Rectal smooth muscle tissue (tissue), 1 donor: ENCODE results near the gene WWOX.

Source experiments
- H3K27ac ChIP-seq: one replicate; pipeline ENCODE4 v1.7.0; 2013; ENCODE audit warnings: low read depth, low read length, inconsistent platforms
- H3K27me3 ChIP-seq: one replicate; pipeline ENCODE4 v1.7.0; 2013; ENCODE audit warnings: low read length; ENCODE audit not compliant: control insufficient read depth, insufficient read depth
- H3K36me3 ChIP-seq: one replicate; pipeline ENCODE4 v1.7.0; 2013; ENCODE audit warnings: low read length; ENCODE audit not compliant: control insufficient read depth, insufficient read depth
- H3K4me1 ChIP-seq: one replicate; pipeline ENCODE4 v1.7.0; 2013; ENCODE audit warnings: low read length; ENCODE audit not compliant: control insufficient read depth, insufficient read depth
- H3K4me3 ChIP-seq: one replicate; pipeline ENCODE4 v1.7.0; 2013; ENCODE audit warnings: low read length
- H3K9ac ChIP-seq: one replicate; pipeline ENCODE4 v1.7.0; 2013; ENCODE audit warnings: low read length

The WWOX gene

GRCh38 chr16:78821335-78821734 is 721.9 kb downstream of the WWOX start:
- Histone ChIP-seq H3K27me3 (no peaks in the 10 kb centered on the region), H3K27ac (no peak overlapping the region), H3K4me1 (peaks cover 14% of the 10 kb centered on the region), H3K9ac (no peak overlapping the region), H3K36me3 (no peaks in the 10 kb centered on the region), H3K4me3 (no peak overlapping the region)

GRCh38 chr16:78822509-78822908 is 723.1 kb downstream of the WWOX start:
- no peak overlapping the region for H3K4me3 ChIP-seq
- H3K9ac ChIP-seq: no peak overlapping the region
- no peaks in the 10 kb centered on the region for H3K36me3 ChIP-seq
- peaks cover 6% of the 10 kb centered on the region for H3K4me1 ChIP-seq
- no peak overlapping the region for H3K27ac ChIP-seq
- H3K27me3 ChIP-seq: no peaks in the 10 kb centered on the region

DNA sequence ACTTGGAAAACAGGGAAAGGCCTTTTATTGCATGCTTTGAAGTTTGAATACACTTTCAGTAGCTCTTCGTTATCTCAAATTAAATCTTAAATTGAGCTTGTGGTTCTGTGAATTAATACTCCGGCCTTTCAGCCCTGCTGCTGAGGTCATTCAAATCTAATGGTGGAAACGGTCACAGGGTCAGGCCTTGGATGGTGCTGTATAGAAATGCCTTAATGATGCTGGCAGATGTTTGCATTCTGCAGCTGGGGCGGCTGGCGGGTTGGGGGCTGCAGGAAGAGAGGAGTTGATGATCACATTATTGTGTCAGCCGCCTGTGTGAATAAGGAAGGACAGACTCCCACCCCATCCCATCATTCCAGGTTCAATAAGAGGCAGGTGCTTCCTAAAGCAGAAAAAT is 723.6 kb downstream of the WWOX start:
- Histone ChIP-seq H3K4me3 (no peak overlapping the region), H3K4me1 (peaks cover under 1% of the 10 kb centered on the region), H3K36me3 (no peaks in the 10 kb centered on the region), H3K27ac (no peak overlapping the region), H3K9ac (no peak overlapping the region), H3K27me3 (no peaks in the 10 kb centered on the region)

DNA sequence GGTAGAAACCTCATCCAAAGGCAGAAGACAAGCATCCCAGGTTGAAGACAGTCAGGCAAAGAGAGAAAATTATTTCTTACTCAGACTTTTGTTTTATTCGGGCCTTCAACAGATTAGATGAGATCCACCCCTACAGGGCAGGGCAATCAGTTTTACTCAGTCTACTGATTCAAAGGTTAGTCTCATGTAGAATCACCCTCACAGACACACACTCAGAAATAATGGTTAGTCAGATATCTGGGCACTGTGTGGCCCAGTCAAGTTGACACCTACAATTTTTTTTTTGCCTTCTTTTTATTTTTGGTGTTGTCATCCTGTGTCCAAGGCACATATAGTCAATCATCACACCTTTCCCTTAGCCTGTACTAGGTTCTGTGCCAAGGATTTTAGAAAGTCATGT is 729.8 kb downstream of the WWOX start:
- Histone ChIP-seq H3K36me3 (no peaks in the 10 kb centered on the region), H3K27me3 (no peaks in the 10 kb centered on the region), H3K27ac (no peak overlapping the region), H3K4me3 (no peak overlapping the region), H3K9ac (no peak overlapping the region), H3K4me1 (no peaks in the 10 kb centered on the region)

- H3K9ac ChIP-seq: no peak overlapping the region
- no peaks in the 10 kb centered on the region for H3K36me3 ChIP-seq
- H3K4me3 ChIP-seq: no peak overlapping the region
- no peaks in the 10 kb centered on the region for H3K27me3 ChIP-seq
- H3K4me1 ChIP-seq: no peaks in the 10 kb centered on the region
- no peak overlapping the region for H3K27ac ChIP-seq
Measured at GRCh38 chr16:78830599-78830998, 731.1 kb downstream of the WWOX start.

- H3K4me1 ChIP-seq: no peaks in the 10 kb centered on the region
- no peaks in the 10 kb centered on the region for H3K36me3 ChIP-seq
- H3K9ac ChIP-seq: no peak overlapping the region
- H3K27ac ChIP-seq: no peak overlapping the region
- no peak overlapping the region for H3K4me3 ChIP-seq
- H3K27me3 ChIP-seq: no peaks in the 10 kb centered on the region
Measured at GRCh38 chr16:78832100-78832499, 732.6 kb downstream of the WWOX start.

DNA sequence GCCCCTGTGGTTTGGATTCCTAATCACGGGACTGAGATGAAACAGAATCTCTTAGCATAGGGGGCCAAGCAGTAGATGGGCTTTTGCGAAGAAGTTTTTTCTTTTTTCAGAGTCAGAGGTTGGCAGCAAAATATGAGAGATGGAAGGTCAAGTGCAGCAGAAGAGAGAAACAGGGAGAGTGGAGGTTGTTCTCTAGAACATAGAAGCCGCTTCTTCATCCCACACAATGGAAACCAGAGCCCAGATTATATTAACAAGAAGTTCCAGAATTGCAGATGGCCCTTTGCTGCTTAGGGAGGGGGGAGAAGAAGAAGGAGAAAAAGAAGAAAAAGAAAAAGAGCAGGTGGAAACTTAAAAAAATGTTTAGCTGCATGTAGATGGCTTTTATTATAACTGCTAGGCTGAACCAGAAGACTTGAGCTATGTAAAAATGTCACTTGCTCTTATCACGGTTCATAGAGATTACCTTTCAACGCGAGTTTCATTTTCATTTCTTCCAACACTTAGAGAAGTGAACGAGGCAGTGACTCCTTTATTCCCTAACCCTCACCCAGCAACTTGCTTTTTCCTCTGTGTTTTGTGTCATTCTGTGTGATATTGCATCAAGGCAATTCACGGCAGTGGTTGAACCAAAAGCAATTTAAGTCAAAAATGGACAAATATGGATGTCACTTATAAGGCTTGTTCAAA is 737.5 kb downstream of the WWOX start:
- H3K9ac ChIP-seq: no peak overlapping the region
- H3K36me3 ChIP-seq: no peaks in the 10 kb centered on the region
- H3K4me3 ChIP-seq: no peak overlapping the region

GRCh38 chr16:78837706-78838105 is 738.3 kb downstream of the WWOX start:
- H3K9ac ChIP-seq: no peak overlapping the region
- H3K27me3 ChIP-seq: no peaks in the 10 kb centered on the region
- H3K36me3 ChIP-seq: no peaks in the 10 kb centered on the region
- no peak overlapping the region for H3K4me3 ChIP-seq
- no peak overlapping the region for H3K27ac ChIP-seq
- H3K4me1 ChIP-seq: no peaks in the 10 kb centered on the region

More for the DNA sequence above, 737.5 kb downstream of the WWOX start:
- no peaks in the 10 kb centered on the region for H3K4me1 ChIP-seq
- no peaks in the 10 kb centered on the region for H3K27me3 ChIP-seq
- H3K27ac ChIP-seq: no peak overlapping the region

GRCh38 chr16:78838276-78838675 is 738.8 kb downstream of the WWOX start:
- Histone ChIP-seq H3K4me1 (peaks cover 2% of the 10 kb centered on the region), H3K27me3 (no peaks in the 10 kb centered on the region)

DNA sequence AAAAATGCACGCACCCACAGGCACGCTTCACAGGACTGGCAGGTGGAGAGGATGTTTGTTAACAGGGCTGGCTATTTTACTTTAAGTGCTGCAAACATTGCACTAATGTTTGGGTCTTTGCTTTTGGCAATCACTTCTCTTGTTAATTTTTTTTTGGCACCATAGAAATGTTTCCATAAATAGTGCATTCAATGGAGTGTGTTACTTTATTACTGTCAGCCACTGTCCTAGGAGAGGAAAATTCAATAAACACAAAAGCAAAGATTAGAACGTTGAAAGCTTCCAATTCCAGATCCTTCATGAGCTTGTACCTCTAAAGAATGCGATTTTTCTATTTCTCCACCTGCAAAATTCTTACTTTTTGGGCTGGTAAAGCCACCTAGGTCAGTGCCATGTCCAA is 743.5 kb downstream of the WWOX start:
- Histone ChIP-seq H3K4me1 (peaks cover 10% of the 10 kb centered on the region), H3K27ac (no peak overlapping the region), H3K27me3 (no peaks in the 10 kb centered on the region), H3K4me3 (no peak overlapping the region), H3K36me3 (no peaks in the 10 kb centered on the region), H3K9ac (no peak overlapping the region)

More at GRCh38 chr16:78838276-78838675, 738.8 kb downstream of the WWOX start:
- Histone ChIP-seq H3K27ac (no peak overlapping the region), H3K36me3 (no peaks in the 10 kb centered on the region), H3K9ac (no peak overlapping the region), H3K4me3 (no peak overlapping the region)

- Histone ChIP-seq H3K9ac (no peak overlapping the region), H3K4me1 (peaks cover 10% of the 10 kb centered on the region), H3K36me3 (no peaks in the 10 kb centered on the region), H3K27ac (no peak overlapping the region), H3K4me3 (no peak overlapping the region), H3K27me3 (no peaks in the 10 kb centered on the region)
Measured at GRCh38 chr16:78843978-78844377, 744.5 kb downstream of the WWOX start.

DNA sequence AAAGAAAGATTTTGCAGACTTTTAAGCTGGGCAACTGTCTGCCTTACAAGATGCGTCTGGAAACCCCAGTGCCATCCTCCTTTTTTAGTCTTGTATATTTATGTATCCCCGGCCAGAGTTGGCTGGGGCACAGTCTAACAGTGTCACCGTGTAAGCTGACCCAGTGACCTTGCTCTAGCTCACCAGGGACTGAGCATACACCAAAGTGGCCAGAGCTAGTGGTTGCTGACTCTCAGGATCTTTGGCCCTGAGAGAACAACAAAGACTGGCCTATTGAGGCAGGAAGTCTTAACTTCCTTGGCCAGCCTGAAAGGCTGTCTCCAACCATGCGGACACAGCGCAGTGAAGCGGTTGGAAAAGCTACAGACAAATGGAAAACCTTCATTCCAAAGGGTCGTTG is 745.2 kb downstream of the WWOX start:
- Histone ChIP-seq H3K27me3 (no peaks in the 10 kb centered on the region), H3K27ac (no peak overlapping the region), H3K4me3 (no peak overlapping the region), H3K9ac (no peak overlapping the region), H3K4me1 (peaks cover 10% of the 10 kb centered on the region), H3K36me3 (no peaks in the 10 kb centered on the region)

- Histone ChIP-seq H3K4me3 (no peak overlapping the region), H3K27ac (no peak overlapping the region), H3K27me3 (no peaks in the 10 kb centered on the region)
Measured at GRCh38 chr16:78851266-78851665, 751.8 kb downstream of the WWOX start.

More at GRCh38 chr16:78851266-78851665, 751.8 kb downstream of the WWOX start:
- Histone ChIP-seq H3K4me1 (no peaks in the 10 kb centered on the region), H3K36me3 (no peaks in the 10 kb centered on the region), H3K9ac (no peak overlapping the region)
